Measurements from ENCODE around the gene TSHZ3.

The TSHZ3 gene

DNA sequence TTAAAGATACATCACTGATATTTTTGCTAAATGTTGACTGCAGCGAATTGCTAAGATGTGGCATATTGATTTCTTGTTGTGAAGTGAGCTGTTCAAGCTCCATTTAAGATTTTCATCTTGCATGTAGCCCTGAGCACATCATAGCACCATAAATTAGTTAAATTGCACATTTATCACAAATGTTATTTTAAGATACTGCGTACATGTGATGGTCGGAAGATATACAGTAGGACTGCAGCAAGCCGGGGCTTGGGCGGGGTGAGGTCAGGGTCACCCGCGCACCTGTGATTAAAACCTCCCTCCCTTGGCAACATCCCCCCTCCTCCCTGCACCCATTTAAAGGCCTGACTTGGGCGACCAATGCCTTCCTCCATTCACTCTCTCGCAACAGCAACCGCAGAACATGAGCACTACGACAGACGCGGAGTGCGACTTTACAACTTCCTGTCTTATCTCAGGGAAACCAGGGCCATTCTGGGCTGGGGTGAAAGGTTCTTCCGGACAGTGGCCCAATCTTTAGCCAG lies 76.6 kb downstream of the TSHZ3 start:
- no peak overlapping the region for H3K4me3 ChIP-seq
- TF ChIP-seq, protein P1, sequence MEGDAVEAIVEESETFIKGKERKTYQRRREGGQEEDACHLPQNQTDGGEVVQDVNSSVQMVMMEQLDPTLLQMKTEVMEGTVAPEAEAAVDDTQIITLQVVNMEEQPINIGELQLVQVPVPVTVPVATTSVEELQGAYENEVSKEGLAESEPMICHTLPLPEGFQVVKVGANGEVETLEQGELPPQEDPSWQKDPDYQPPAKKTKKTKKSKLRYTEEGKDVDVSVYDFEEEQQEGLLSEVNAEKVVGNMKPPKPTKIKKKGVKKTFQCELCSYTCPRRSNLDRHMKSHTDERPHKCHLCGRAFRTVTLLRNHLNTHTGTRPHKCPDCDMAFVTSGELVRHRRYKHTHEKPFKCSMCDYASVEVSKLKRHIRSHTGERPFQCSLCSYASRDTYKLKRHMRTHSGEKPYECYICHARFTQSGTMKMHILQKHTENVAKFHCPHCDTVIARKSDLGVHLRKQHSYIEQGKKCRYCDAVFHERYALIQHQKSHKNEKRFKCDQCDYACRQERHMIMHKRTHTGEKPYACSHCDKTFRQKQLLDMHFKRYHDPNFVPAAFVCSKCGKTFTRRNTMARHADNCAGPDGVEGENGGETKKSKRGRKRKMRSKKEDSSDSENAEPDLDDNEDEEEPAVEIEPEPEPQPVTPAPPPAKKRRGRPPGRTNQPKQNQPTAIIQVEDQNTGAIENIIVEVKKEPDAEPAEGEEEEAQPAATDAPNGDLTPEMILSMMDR (IDR thresholded peaks at IDR 0.05): no peak
- H3K27ac ChIP-seq: no peak overlapping the region
- DNase-seq (ENCODE audit: low spot score): no peak

DNA sequence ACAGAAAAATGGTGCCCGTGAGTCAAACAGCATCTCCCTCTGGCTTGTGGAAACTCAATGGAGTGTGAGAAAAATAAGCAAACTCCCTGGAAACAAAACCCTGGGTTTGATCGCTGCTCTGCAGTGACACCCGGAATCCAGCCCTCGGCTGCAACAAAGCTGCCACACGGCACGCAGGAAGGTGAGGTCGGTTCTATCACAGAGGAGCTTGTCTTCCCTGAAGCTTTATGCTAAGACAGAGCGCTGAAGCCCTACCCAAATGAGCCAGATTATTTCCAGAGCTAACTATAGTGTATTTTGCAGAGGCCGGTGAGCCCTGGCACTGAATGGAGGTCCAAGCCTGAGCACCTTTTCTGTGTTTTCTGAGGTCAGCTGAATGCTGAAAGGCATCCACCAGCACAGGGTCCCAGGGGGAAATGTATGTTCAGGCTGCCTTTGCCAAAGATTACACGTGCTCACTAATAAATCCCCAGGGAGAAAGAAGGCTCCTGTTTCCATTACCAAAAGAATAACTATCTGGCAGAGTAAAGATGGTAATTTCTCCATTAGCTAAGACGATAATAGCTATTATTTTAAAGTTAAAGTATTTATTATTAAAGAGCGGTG lies 77.8 kb downstream of the TSHZ3 start:
- TF ChIP-seq, protein P1 (IDR thresholded peaks at IDR 0.05): no peak
- no peak overlapping the region for H3K4me3 ChIP-seq
- DNase-seq (ENCODE audit: low spot score): no peak
- no peak overlapping the region for H3K27ac ChIP-seq

DNA sequence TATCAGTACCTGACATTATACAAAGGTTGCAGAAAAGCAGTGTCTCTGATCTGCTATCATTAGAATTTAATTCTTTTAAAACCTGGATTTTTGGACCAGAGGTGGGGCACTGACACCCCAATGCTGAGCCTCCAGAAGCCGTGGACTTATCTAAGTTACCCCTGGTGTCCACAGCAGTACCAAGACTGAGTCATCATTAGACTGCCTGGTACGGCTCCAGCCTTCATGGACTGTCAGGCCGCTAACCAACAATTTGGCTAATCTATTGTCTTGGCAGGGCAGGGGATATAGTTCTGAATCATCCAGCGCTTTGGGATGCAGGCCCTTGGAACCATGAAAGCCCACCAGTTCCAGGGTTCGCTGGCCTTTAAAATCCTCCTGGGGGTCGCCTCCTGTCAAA lies 78.3 kb downstream of the TSHZ3 start:
- no peak for DNase-seq (ENCODE audit: low spot score)
- TF ChIP-seq, protein P1 (IDR thresholded peaks at IDR 0.05): no peak
- H3K27ac ChIP-seq: no peak overlapping the region
- no peak overlapping the region for H3K4me3 ChIP-seq

DNA sequence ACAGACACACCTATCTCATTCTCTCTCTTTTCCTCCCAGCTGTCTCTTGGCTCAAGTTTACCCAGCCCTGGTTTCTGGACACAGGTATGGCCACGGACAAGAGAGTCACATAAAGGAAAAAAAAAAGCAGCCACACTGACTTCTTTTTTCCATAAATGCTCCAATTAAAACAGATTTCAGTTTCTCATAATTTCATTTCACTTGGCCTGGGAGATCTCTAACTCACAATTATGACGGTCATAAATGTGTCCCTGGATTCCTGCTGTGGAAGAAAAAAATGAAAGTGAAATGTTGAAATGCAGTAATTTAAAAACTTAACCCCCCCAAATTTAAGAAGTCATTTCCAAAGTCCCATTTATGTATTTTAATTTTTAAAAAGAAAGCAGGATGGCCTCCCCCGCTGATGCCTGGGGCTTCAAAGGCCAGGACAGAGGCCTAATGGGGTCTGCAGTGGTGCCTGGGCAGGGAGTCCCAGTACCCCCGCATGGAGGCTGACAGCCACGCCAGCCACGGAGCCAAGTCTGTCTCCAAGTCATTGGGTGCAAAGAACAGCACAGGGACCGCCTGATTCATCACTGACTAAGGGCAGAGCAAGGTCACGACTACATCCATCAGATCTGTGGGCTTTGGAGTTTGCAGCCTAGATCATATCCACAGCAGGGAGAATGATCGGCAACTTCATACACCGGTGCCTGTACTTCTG lies 79.7 kb downstream of the TSHZ3 start:
- no peak for DNase-seq (ENCODE audit: low spot score)
- Histone ChIP-seq H3K27ac (no peak overlapping the region), H3K4me3 (no peak overlapping the region)
- TF ChIP-seq, protein P1 (IDR thresholded peaks at IDR 0.05): no peak

DNA sequence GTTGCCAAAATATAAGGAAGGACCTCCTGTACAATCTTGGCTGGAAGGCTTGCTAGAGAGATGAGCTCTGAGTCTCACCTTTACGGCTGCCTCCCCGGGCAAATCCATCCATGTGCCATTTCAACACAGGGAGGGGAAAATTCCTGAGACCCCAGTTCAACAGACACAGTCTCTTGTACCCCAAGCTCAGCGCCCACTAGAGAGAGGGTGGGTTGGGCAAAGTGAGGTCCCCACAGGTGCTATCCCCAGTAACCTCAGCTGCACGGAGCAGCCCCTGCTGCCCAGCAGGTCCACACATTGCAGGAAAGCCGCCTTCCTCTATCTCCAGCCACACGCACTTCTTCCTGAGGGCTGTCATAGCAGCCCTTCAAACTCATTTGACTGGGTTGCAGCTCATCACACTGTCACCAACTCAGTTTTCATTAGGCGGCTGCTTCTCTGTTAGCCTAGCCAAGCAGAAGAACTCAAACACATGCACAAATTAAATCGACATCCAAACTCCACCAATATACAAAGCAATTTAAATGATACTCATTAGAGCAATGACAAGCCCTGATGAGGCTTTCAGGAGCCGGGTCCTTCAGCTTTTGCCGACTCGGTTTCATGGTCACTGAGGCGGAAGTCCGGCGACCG lies 80.4 kb downstream of the TSHZ3 start:
- no peak for DNase-seq (ENCODE audit: low spot score)
- Histone ChIP-seq H3K27ac (no peak overlapping the region), H3K4me3 (no peak overlapping the region)
- TF ChIP-seq, protein P1 (IDR thresholded peaks at IDR 0.05): no peak

DNA sequence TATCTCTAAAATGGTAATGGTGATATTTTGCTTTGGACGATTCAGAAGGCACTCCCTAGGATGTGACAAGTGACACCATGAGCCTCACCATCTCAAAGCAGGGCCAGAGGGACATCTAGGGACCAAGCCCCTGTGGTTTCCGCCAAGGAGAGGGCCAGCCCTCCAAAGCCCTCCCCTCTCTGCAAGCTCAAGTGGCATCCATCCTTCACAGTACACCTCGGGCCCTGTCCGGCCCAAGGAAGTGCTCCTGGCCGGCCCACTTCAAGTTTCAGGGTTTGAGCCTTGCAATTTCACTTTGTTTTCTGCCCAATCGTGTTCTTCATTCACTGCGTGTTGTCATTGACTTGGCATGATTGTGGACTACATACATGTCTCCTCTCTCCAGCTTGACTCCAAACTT lies 82.5 kb downstream of the TSHZ3 start:
- no peak overlapping the region for H3K27ac ChIP-seq
- TF ChIP-seq, protein P1 (IDR thresholded peaks at IDR 0.05): no peak
- no peak for DNase-seq (ENCODE audit: low spot score)
- no peak overlapping the region for H3K4me3 ChIP-seq
